Keratinocyte (primary cell): ENCODE results near the gene SLC39A11. TPM values are rescaled to one million over a fixed set of nuclear protein-coding genes. Genes with fewer than 3 reads are reported as not detected.

ENCODE experiments used
- DNase-seq: peaks from one replicate; pipeline ENCODE4 v3.0.0-alpha.2; 2011; ENCODE audit warnings: low read depth, missing footprints, low spot score
- FAIRE-seq: peaks from 2 replicates; lab custom pipeline; 2011; peaks lifted over from hg19 to GRCh38; lab: Jason Lieb, UNC
- H2AFZ ChIP-seq: 2 replicates; pipeline ENCODE4 v1.6.0; 2012; ENCODE audit warnings: low read length, control low read depth, inconsistent platforms; ENCODE audit not compliant: control insufficient read depth
- H3K27ac ChIP-seq: 2 replicates; pipeline ENCODE4 v1.5.1; 2011; ENCODE audit warnings: low read length; ENCODE audit not compliant: control insufficient read depth, insufficient read depth
- H3K27me3 ChIP-seq: 3 replicates; pipeline ENCODE4 v1.6.0; 2011; ENCODE audit warnings: low read length; ENCODE audit not compliant: control insufficient read depth, insufficient read depth; ENCODE audit errors: extremely low read depth
- H3K36me3 ChIP-seq, 2 experiments: 2 replicates in 1 of 2; 3 replicates in 1 of 2; pipeline ENCODE4 v1.5.1; 2011; ENCODE audit warnings: low read length in 2 of 2, mild to moderate bottlenecking in 1 of 2; ENCODE audit not compliant: control insufficient read depth in 2 of 2, insufficient read depth in 2 of 2; ENCODE audit errors: extremely low read depth in 1 of 2
- H3K4me1 ChIP-seq: 3 replicates; pipeline ENCODE4 v1.5.1; 2011; ENCODE audit warnings: low read length; ENCODE audit not compliant: control insufficient read depth, insufficient read depth; ENCODE audit errors: extremely low read depth
- H3K4me2 ChIP-seq: 3 replicates; pipeline ENCODE4 v1.6.0; 2011; ENCODE audit warnings: low read depth, low read length; ENCODE audit not compliant: control insufficient read depth, insufficient read depth; ENCODE audit errors: extremely low read depth
- H3K4me3 ChIP-seq, 3 experiments: fragments of 200-600 bp in 1 of 3; sonication (generic) in 1 of 3; 2 replicates in 2 of 3; 3 replicates in 1 of 3; pipeline ENCODE4 v1.5.1; 2011 to 2016; ENCODE audit warnings: low read length in 3 of 3, mild to moderate bottlenecking in 3 of 3, control low read depth in 2 of 3, inconsistent platforms in 1 of 3, low read depth in 1 of 3, mixed read lengths in 1 of 3, mixed run types in 1 of 3, moderate library complexity in 1 of 3; ENCODE audit not compliant: control insufficient read depth in 2 of 3, insufficient read depth in 2 of 3; ENCODE audit errors: extremely low read depth in 1 of 3
- H3K79me2 ChIP-seq: 2 replicates; pipeline ENCODE4 v1.6.0; 2012; ENCODE audit warnings: low read length; ENCODE audit not compliant: control insufficient read depth, insufficient read depth
- H3K9ac ChIP-seq: 3 replicates; pipeline ENCODE4 v1.6.0; 2011; ENCODE audit warnings: low read length; ENCODE audit not compliant: control insufficient read depth, insufficient read depth; ENCODE audit errors: extremely low read depth
- H3K9me1 ChIP-seq: 3 replicates; pipeline ENCODE4 v1.6.0; 2011; ENCODE audit warnings: low read length; ENCODE audit not compliant: control insufficient read depth, insufficient read depth; ENCODE audit errors: extremely low read depth
- H3K9me3 ChIP-seq: 2 replicates; pipeline ENCODE4 v1.5.1; 2012; ENCODE audit warnings: low read depth, low read length; ENCODE audit not compliant: control insufficient read depth
- H4K20me1 ChIP-seq: 3 replicates; pipeline ENCODE4 v1.6.0; 2011; ENCODE audit warnings: low read length; ENCODE audit not compliant: control insufficient read depth, insufficient read depth; ENCODE audit errors: extremely low read depth
- CTCF ChIP-seq, 3 experiments: IDR thresholded peaks in 1 of 3; conservative IDR thresholded peaks in 1 of 3; optimal IDR thresholded peaks in 1 of 3; 2 replicates in 2 of 3; 3 replicates in 1 of 3; pipeline versions ENCODE3 to v1.5.1; 2011; ENCODE audit warnings: low read length in 3 of 3, mild to moderate bottlenecking in 3 of 3, moderate library complexity in 2 of 3, control low read depth in 1 of 3, inconsistent platforms in 1 of 3; ENCODE audit not compliant: insufficient read depth in 2 of 3; ENCODE audit errors: extremely low read depth in 1 of 3
- EZH2 ChIP-seq: IDR thresholded peaks from one replicate; pipeline ENCODE4 v1.6.1; 2012; ENCODE audit warnings: inconsistent platforms, mild to moderate bottlenecking, low read length, moderate library complexity
- dilution Hi-C: fragments of 300-500 bp; cut with MboI; formaldehyde crosslinking; loops from one replicate; pipeline ENCODE4 v1.7.0; 2020; ENCODE audit warnings: low sequenced_read_pairs; ENCODE audit not compliant: extremely low pct_ligation_motif_present
- polyA plus RNA-seq, 5 experiments: library from polyadenylated mRNA; depleted of rRNA in 3 of 5; stranded (reverse) in 3 of 5; stranded (forward) in 1 of 5; unstranded in 1 of 5; fragments of >200 nt; gene quantifications; 1 replicate in 1 of 5; 2 replicates in 3 of 5; 3 replicates in 1 of 5; pipeline versions ENCODE4 v1.2.1 to v1.2.3, GENCODE V29; 2011 to 2012; ENCODE audit warnings: missing spikeins in 2 of 5, low read depth in 1 of 5, low replicate concordance in 1 of 5

SLC39A11 gene
- polyA plus RNA-seq, 1 donor (not counting 4 experiments of a cell fraction or from before 2014, with no cell fraction given) = 11.5 TPM

GRCh38 chr17:72631949-72632684 lies 460.4 kb downstream of the SLC39A11 start:
- Histone ChIP-seq H3K4me2 (peak overlapping the region; percentile 54), H3K79me2 (no peaks in the 10 kb centered on the region), H3K4me1 (peaks cover 32% of the 10 kb centered on the region), H3K9me3 (no peaks in the 10 kb centered on the region), H3K9ac (peak overlapping the region; percentile 55), H3K27ac (peak overlapping the region; percentile 22), H3K4me3 (peak overlapping the region in 1 of 3 experiments; percentile 12), H3K9me1 (no peaks in the 10 kb centered on the region), H2AFZ (peak overlapping the region; percentile 56), H3K36me3 (no peaks in the 10 kb centered on the region), H4K20me1 (no peaks in the 10 kb centered on the region), H3K27me3 (no peaks in the 10 kb centered on the region)
- FAIRE-seq (peak; percentile 32), DNase-seq (no peak)
- dilution Hi-C loops = no loop called here
- TF ChIP-seq CTCF (optimal IDR thresholded peaks at IDR 0.05 in 1 of 3, IDR thresholded peaks at IDR 0.05 in 1 of 3, conservative IDR thresholded peaks at IDR 0.05 in 1 of 3; ENCODE audit: extremely low read depth in 1 of 3, insufficient read depth in 2 of 3, low read length in 3 of 3) (no peak), EZH2 (no peak)

- dilution Hi-C loops = no loop called here
These were observed 460.9 kb downstream of the SLC39A11 start for GRCh38 chr17:72631568-72631948.

More at GRCh38 chr17:72631568-72631948, 460.9 kb downstream of the SLC39A11 start:
- H3K4me3 ChIP-seq = peak overlapping the region in 1 of 3 experiments; percentile 12
- no peaks in the 10 kb centered on the region for H4K20me1 ChIP-seq
- peak; percentile 71 for DNase-seq
- peak overlapping the region; percentile 55 for H3K9ac ChIP-seq
- no peaks in the 10 kb centered on the region for H3K9me1 ChIP-seq
- no peak overlapping the region for H2AFZ ChIP-seq
- peaks cover 32% of the 10 kb centered on the region for H3K4me1 ChIP-seq
- TF ChIP-seq CTCF (optimal IDR thresholded peaks at IDR 0.05 in 1 of 3, IDR thresholded peaks at IDR 0.05 in 1 of 3, conservative IDR thresholded peaks at IDR 0.05 in 1 of 3; ENCODE audit: extremely low read depth in 1 of 3, insufficient read depth in 2 of 3, low read length in 3 of 3) = no peak
- no peak for TF ChIP-seq EZH2
- H3K79me2 ChIP-seq = no peaks in the 10 kb centered on the region
- peak; percentile 99 for FAIRE-seq
- H3K27me3 ChIP-seq = no peaks in the 10 kb centered on the region
- no peaks in the 10 kb centered on the region for H3K9me3 ChIP-seq
- H3K4me2 ChIP-seq = peak overlapping the region; percentile 54
- no peaks in the 10 kb centered on the region for H3K36me3 ChIP-seq
- peak overlapping the region; percentile 47 for H3K27ac ChIP-seq
